HG02642 (cell line): Measurements from ENCODE around the gene NPAS4.

Experiments
- ATAC-seq: cut with Tn5 transposase; IDR thresholded peaks from one replicate; pipeline ENCODE4 v1.9.1; 2021; ENCODE audit warnings: mild to moderate bottlenecking; ENCODE audit not compliant: unreplicated experiment, poor library complexity

NPAS4 gene

GRCh38 chr11:66473608-66474515 lies 53.0 kb downstream of the NPAS4 start:
- ATAC-seq, result no peak

- ATAC-seq, result no peak
These were observed 54.7 kb downstream of the NPAS4 start for GRCh38 chr11:66475349-66476172.
